Stomach (tissue), 9 donors: ENCODE results near the gene MLLT10. TPM values are rescaled to one million over a fixed set of nuclear protein-coding genes. Genes with fewer than 3 reads are reported as not detected.
"Not testable (repeated sequence)": the region's sequence is repeated elsewhere in the genome, so short reads cannot be mapped to it uniquely, and the experiment has no call there.

Experiments
- DNase-seq, 2 donors: peaks; one replicate each; pipeline versions ENCODE4 v3.0.0 to v3.0.0-alpha.2; 2013 to 2019
- H3K27ac ChIP-seq, 5 donors: fragments of 200-600 bp in 4 of 5; sonication (generic) in 4 of 5; one replicate each; pipeline ENCODE4 v1.5.1; 2013 to 2019; ENCODE audit warnings: mild to moderate bottlenecking in 1 of 5, moderate library complexity in 1 of 5
- H3K27me3 ChIP-seq, 3 donors: fragments of 200-600 bp; sonication (generic); one replicate each; pipeline ENCODE4 v1.5.1; 2017 to 2019; ENCODE audit warnings: mixed run types in 1 of 3
- H3K36me3 ChIP-seq, 4 donors: fragments of 200-600 bp; sonication (generic); 1 replicate in 3 of 4; 2 replicates in 1 of 4; pipeline ENCODE4 v1.5.1; 2016 to 2019
- H3K4me1 ChIP-seq, 4 donors: fragments of 200-600 bp; sonication (generic); one replicate each; pipeline ENCODE4 v1.5.1; 2016 to 2019
- H3K4me3 ChIP-seq, 4 donors: fragments of 200-600 bp; sonication (generic) in 3 of 4; one replicate each; pipeline ENCODE4 v1.5.1; 2016 to 2019; ENCODE audit warnings: mild to moderate bottlenecking in 1 of 4
- H3K9me3 ChIP-seq, 4 donors: fragments of 200-600 bp; sonication (generic); one replicate each; pipeline ENCODE4 v1.5.1; 2016 to 2019
- CTCF ChIP-seq, 7 experiments: fragments of 450-650 bp in 4 of 7; fragments of 200-600 bp in 3 of 7; sonication (generic) in 3 of 7; IDR thresholded peaks; one replicate each; pipeline ENCODE4 v1.5.1; 2016 to 2019; ENCODE audit warnings: antibody characterized with exemption in 7 of 7, control low read depth in 2 of 7, mild to moderate bottlenecking in 1 of 7
- EP300 ChIP-seq: sonication (generic); formaldehyde crosslinking; IDR thresholded peaks from one replicate; pipeline ENCODE4 v1.6.1; 2017; ENCODE audit warnings: antibody characterized with exemption
- POLR2A ChIP-seq, 4 donors: fragments of 450-650 bp; IDR thresholded peaks; one replicate each; pipeline ENCODE4 v1.6.1; 2016; ENCODE audit warnings: antibody characterized with exemption in 4 of 4, control low read depth in 2 of 4, mild to moderate bottlenecking in 1 of 4, moderate library complexity in 1 of 4
- POLR2AphosphoS5 ChIP-seq, 3 donors: sonication (generic); formaldehyde crosslinking; IDR thresholded peaks; one replicate each; pipeline ENCODE4 v1.6.1; 2016; ENCODE audit warnings: antibody characterized with exemption in 3 of 3
- WGBS, 5 donors: extraction: QIAGEN DNeasy Blood & Tissue Kit in 3 of 5; methylation state at CpG; one replicate each; pipeline versions ENCODE4 v1.1.5 to v1.1.7; 2013 to 2018; 5-methylcytosine and 5-hydroxymethylcytosine counted together
- intact Hi-C: fragments of 100-400 bp; cut with DNase I; formaldehyde crosslinking; loops from one replicate; pipeline ENCODE4 v1.15.1; 2023; ENCODE audit warnings: low total_unique reads
- polyA plus RNA-seq, 3 donors: library from polyadenylated mRNA; stranded (reverse); fragments of 200-250 nt; gene quantifications; one replicate each; pipeline ENCODE4 v1.2.3, GENCODE V29; 2013
- total RNA-seq, 5 donors: library from RNA; depleted of rRNA; stranded (reverse); fragments of >200 nt; gene quantifications; one replicate each; pipeline versions ENCODE4 v1.1.0 to v1.2.3, GENCODE V29; 2014 to 2016
- donor health status: healthy with polysubstance abuse.
- donor health status: Bipolar disorder and iron deficiency.
- donor health status: healthy.

Gene MLLT10
- total and polyA plus RNA-seq, 8 donors, result 12.8 to 76.9 (median 23.8) TPM

GRCh38 chr10:21572578-21572977 lies 38.5 kb downstream of the MLLT10 start:
- intact Hi-C loops, result no loop called here
- peaks cover 0 to 6% (median 1%) of the 10 kb centered on the region in 4 donors for H3K36me3 ChIP-seq
- H3K4me1 ChIP-seq, result peaks cover 0 to 55% (median 23%) of the 10 kb centered on the region in 4 donors
- no peak overlapping the region for H3K4me3 ChIP-seq
- H3K27me3 ChIP-seq, result no peaks in the 10 kb centered on the region
- DNase-seq, result no peak
- H3K27ac ChIP-seq, result no peak overlapping the region
- no peaks in the 10 kb centered on the region for H3K9me3 ChIP-seq
- no peak for TF ChIP-seq EP300
- peak in 1 of 3 donors; percentile 12 for TF ChIP-seq POLR2AphosphoS5 (IDR thresholded peaks at IDR 0.05)
- no peak for TF ChIP-seq POLR2A (IDR thresholded peaks at IDR 0.05)
- 67 to 83% (median 78%) methylated on average over 3 of the region's 3 CpGs for WGBS, 5 donors

- WGBS, 5 donors, result 89 to 97% (median 95%) methylated on average over 2 of the region's 2 CpGs
- H3K27me3 ChIP-seq, DNase-seq, H3K36me3 ChIP-seq, H3K9me3 ChIP-seq, H3K27ac ChIP-seq, intact Hi-C loops, H3K4me3 ChIP-seq: not testable (repeated sequence)
- peaks cover 0 to 47% (median 14%) of the 10 kb centered on the region in 4 donors for H3K4me1 ChIP-seq
These were observed 40.5 kb downstream of the MLLT10 start for GRCh38 chr10:21574514-21574913.

- Histone ChIP-seq H3K4me1 (peaks cover 0 to 12% (median 2%) of the 10 kb centered on the region in 4 donors), H3K27me3 (no peaks in the 10 kb centered on the region), H3K9me3 (no peaks in the 10 kb centered on the region), H3K36me3 (peaks cover 0 to 6% (median 1%) of the 10 kb centered on the region in 4 donors), H3K4me3 (no peak overlapping the region), H3K27ac (no peak overlapping the region)
- TF ChIP-seq CTCF (IDR thresholded peaks at IDR 0.05) (no peak), POLR2AphosphoS5 (IDR thresholded peaks at IDR 0.05) (no peak), EP300 (no peak), POLR2A (IDR thresholded peaks at IDR 0.05) (no peak)
- DNase-seq, result no peak
- WGBS, 5 donors, result 90 to 96% (median 95%) methylated on average over 5 of the region's 5 CpGs
- intact Hi-C loops, result no loop called here
These were observed 45.3 kb downstream of the MLLT10 start for GRCh38 chr10:21579291-21579690.

- intact Hi-C loops, result not testable (repeated sequence)
- WGBS, 5 donors, result 81 to 87% (median 85%) methylated on average over 3 of the region's 3 CpGs
These were observed 47.4 kb downstream of the MLLT10 start for GRCh38 chr10:21581421-21581834.

GRCh38 chr10:21584834-21585530 lies 51.0 kb downstream of the MLLT10 start:
- TF ChIP-seq CTCF (IDR thresholded peaks at IDR 0.05), result no peak
- no peaks in the 10 kb centered on the region for H3K27me3 ChIP-seq
- H3K4me1 ChIP-seq, result peaks cover 0 to 6% (median 2%) of the 10 kb centered on the region in 4 donors
- no peak for DNase-seq
- no peak overlapping the region for H3K4me3 ChIP-seq
- no peaks in the 10 kb centered on the region for H3K9me3 ChIP-seq
- H3K36me3 ChIP-seq, result peaks cover 4 to 28% (median 20%) of the 10 kb centered on the region in 4 donors
- intact Hi-C loops, result no loop called here
- H3K27ac ChIP-seq, result no peak overlapping the region
- WGBS, 5 donors, result 92 to 94% (median 93%) methylated on average over 9 of the region's 9 CpGs

More at GRCh38 chr10:21581421-21581834, 47.4 kb downstream of the MLLT10 start:
- not testable (repeated sequence) for H3K4me3 ChIP-seq, H3K9me3 ChIP-seq, H3K27me3 ChIP-seq, H3K4me1 ChIP-seq, H3K27ac ChIP-seq, DNase-seq
- H3K36me3 ChIP-seq, result peaks cover 4 to 14% (median 9%) of the 10 kb centered on the region in 4 donors

GRCh38 chr10:21587391-21587790 lies 53.4 kb downstream of the MLLT10 start:
- Histone ChIP-seq H3K4me1 (peaks cover 0 to 11% (median 0%) of the 10 kb centered on the region in 4 donors), H3K27me3 (no peaks in the 10 kb centered on the region), H3K27ac (no peak overlapping the region), H3K4me3 (no peak overlapping the region), H3K36me3 (peaks cover 4 to 33% (median 28%) of the 10 kb centered on the region in 4 donors), H3K9me3 (no peaks in the 10 kb centered on the region)
- intact Hi-C loops, result no loop called here
- DNase-seq, result no peak
- TF ChIP-seq POLR2AphosphoS5 (IDR thresholded peaks at IDR 0.05), result no peak

- DNase-seq, H3K27ac ChIP-seq, H3K27me3 ChIP-seq, H3K4me3 ChIP-seq, intact Hi-C loops, H3K9me3 ChIP-seq: not testable (repeated sequence)
- 61 to 70% (median 66%) methylated on average over 7 of the region's 7 CpGs for WGBS, 5 donors
- Histone ChIP-seq H3K36me3 (peaks cover 4 to 33% (median 28%) of the 10 kb centered on the region in 4 donors), H3K4me1 (peaks cover 0 to 11% (median 0%) of the 10 kb centered on the region in 4 donors)
These were observed 54.1 kb downstream of the MLLT10 start for GRCh38 chr10:21588159-21588558.
